ENCODE results near the gene SLC25A44.

SLC25A44 gene

DNA sequence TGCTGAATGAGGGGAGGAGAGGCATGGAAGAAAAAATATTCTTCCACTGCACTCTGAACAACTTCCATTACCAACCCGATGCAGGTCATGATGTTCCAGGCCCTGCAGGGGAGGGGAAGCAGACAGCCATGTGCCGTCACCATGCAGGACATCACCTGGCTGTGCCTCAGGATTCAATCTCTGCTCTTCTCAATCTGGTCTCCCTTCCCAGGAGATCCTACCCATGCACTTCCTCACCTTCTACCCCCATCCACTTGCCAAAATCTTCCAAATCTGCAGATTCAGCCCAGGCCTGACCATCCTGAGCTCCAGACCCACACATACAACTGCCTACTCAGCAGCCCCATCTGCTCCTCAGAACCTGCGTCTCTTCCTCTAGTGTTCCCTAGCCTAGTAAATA lies 59.7 kb downstream of the SLC25A44 start:
- H3K4me3 ChIP-seq (ENCODE audit: low read length) = no peak overlapping the region
- no peak overlapping the region for H3K9ac ChIP-seq (ENCODE audit: low read depth, low read length)
- H3K4me1 ChIP-seq (ENCODE audit: insufficient read depth, low read length) = no peaks in the 10 kb centered on the region
- WGBS = 97% methylated on average over 3 of the region's 3 CpGs
- no peaks in the 10 kb centered on the region for H3K27me3 ChIP-seq (ENCODE audit: insufficient read depth, low read length)
- no peaks in the 10 kb centered on the region for H3K9me3 ChIP-seq (ENCODE audit: insufficient read depth, low read depth, low read length)
- H3K27ac ChIP-seq (ENCODE audit: low read depth, low read length) = no peak overlapping the region
- peaks cover 89% of the 10 kb centered on the region for H3K36me3 ChIP-seq (ENCODE audit: insufficient read depth, low read length)

DNA sequence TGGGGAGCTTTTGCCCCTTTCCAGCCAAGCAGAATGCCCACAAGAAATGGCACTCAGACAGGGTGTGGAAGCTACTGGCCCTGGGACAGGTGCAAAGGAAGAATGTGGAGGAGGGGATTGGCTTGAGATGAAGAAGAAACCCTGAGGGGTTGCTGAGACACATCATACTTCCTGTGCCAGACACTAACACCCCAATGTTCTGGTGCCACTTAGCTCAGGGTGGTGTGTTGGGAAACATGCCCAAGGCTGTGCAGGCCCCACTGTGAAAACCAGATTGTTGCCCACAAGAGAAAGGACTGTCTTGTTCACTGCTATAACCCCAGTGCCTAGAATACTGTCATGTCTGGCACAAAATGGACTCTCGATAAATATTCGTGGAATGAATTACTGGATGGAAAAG lies 63.8 kb downstream of the SLC25A44 start:
- Histone ChIP-seq H3K9me3 (ENCODE audit: insufficient read depth, low read depth, low read length) (no peaks in the 10 kb centered on the region), H3K9ac (ENCODE audit: low read depth, low read length) (no peak overlapping the region), H3K27me3 (ENCODE audit: insufficient read depth, low read length) (no peaks in the 10 kb centered on the region), H3K36me3 (ENCODE audit: insufficient read depth, low read length) (peaks cover 87% of the 10 kb centered on the region), H3K4me3 (ENCODE audit: low read length) (no peak overlapping the region), H3K27ac (ENCODE audit: low read depth, low read length) (no peak overlapping the region), H3K4me1 (ENCODE audit: insufficient read depth, low read length) (no peaks in the 10 kb centered on the region)
- WGBS = 98% methylated on average over 2 of the region's 2 CpGs

DNA sequence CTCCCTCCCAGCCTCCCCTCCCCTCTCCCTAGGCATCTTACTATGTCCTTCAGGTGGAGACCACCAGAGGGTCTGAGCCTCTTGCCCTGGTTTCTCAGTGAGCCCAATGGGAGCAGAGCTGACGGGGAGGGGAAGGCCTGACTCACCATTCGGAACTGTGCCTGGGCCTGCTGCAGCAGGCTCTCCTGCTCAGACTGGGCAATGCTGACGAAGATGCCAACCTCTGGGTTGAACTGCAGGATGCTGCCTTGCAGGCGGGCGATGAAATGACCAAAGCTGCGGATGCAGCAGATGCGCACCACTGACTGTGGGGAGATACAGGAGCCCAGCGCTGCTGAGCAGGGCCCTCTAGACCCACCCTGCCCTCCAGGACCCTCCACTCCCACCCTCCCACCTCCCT lies 65.0 kb downstream of the SLC25A44 start:
- H3K36me3 ChIP-seq (ENCODE audit: insufficient read depth, low read length) = peaks cover 87% of the 10 kb centered on the region
- WGBS = 95% methylated on average over 8 of the region's 8 CpGs
- no peak overlapping the region for H3K9ac ChIP-seq (ENCODE audit: low read depth, low read length)

DNA sequence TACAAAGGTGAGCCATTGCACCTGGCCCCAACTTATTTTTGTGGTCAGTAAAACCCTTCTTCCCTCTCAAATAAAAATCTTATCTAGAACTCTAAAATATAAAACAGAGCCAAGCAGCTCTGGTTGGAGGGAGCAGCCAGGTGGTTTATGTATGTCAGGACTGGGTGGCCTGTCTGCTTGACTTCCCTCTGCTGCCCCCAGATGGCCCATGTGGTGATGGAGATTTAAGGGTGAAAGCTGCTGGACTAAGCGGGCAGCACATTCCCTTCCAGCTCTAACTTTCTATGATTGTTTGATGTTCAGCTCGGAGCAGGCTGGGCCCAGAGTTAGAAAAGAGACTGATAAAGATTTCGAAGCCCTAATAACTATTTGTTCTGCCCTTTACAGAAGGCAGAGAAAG lies 65.9 kb downstream of the SLC25A44 start:
- H3K9ac ChIP-seq (ENCODE audit: low read depth, low read length) = no peak overlapping the region
- WGBS = 95% methylated on average over 3 of the region's 3 CpGs
- no peaks in the 10 kb centered on the region for H3K4me1 ChIP-seq (ENCODE audit: insufficient read depth, low read length)
- no peak overlapping the region for H3K4me3 ChIP-seq (ENCODE audit: low read length)
- no peaks in the 10 kb centered on the region for H3K27me3 ChIP-seq (ENCODE audit: insufficient read depth, low read length)
- H3K9me3 ChIP-seq (ENCODE audit: insufficient read depth, low read depth, low read length) = no peaks in the 10 kb centered on the region
- no peak overlapping the region for H3K27ac ChIP-seq (ENCODE audit: low read depth, low read length)
- H3K36me3 ChIP-seq (ENCODE audit: insufficient read depth, low read length) = peaks cover 87% of the 10 kb centered on the region

More for the DNA sequence above, 65.0 kb downstream of the SLC25A44 start:
- Histone ChIP-seq H3K27ac (ENCODE audit: low read depth, low read length) (no peak overlapping the region), H3K4me3 (ENCODE audit: low read length) (no peak overlapping the region), H3K4me1 (ENCODE audit: insufficient read depth, low read length) (no peaks in the 10 kb centered on the region), H3K9me3 (ENCODE audit: insufficient read depth, low read depth, low read length) (no peaks in the 10 kb centered on the region), H3K27me3 (ENCODE audit: insufficient read depth, low read length) (no peaks in the 10 kb centered on the region)

DNA sequence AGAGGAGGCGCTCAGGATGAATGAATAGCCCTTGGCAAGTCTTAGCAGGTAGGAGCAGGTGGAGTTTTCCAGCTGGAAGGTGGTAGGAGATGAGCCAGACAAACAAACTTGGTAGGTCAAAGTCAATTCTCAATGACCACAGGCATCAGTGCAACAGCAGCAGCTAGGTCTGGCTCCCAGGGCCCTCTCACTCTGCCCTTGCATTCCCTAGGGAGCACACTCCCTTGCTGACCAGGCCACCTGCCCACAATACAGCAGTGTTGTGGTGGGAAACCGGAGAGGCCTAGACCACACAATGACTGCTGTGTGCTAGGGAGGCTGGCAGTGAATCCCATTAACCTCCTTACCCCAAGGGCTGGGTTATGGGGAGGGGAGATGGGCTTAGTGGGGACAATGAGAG lies 67.0 kb downstream of the SLC25A44 start:
- H3K9ac ChIP-seq (ENCODE audit: low read depth, low read length) = no peak overlapping the region
- no peaks in the 10 kb centered on the region for H3K9me3 ChIP-seq (ENCODE audit: insufficient read depth, low read depth, low read length)
- peaks cover 93% of the 10 kb centered on the region for H3K36me3 ChIP-seq (ENCODE audit: insufficient read depth, low read length)
- H3K4me3 ChIP-seq (ENCODE audit: low read length) = no peak overlapping the region
- no peak overlapping the region for H3K27ac ChIP-seq (ENCODE audit: low read depth, low read length)
- H3K27me3 ChIP-seq (ENCODE audit: insufficient read depth, low read length) = no peaks in the 10 kb centered on the region
- 97% methylated on average over 1 of the region's 2 CpGs for WGBS
- H3K4me1 ChIP-seq (ENCODE audit: insufficient read depth, low read length) = no peaks in the 10 kb centered on the region
